K562 (cell line): Measurements from ENCODE around the gene H2AZ2. TPM values are rescaled to one million over a fixed set of nuclear protein-coding genes. Genes with fewer than 3 reads are reported as not detected.
A peak's percentile ranks its signal among the peaks of the same experiment; 100 is the strongest.

Experiments used
- ATF7 ChIP-seq: fragments of 450-650 bp; IDR thresholded peaks from 2 replicates; pipeline ENCODE4 v1.7.1; 2014; ENCODE audit warnings: mild to moderate bottlenecking, moderate library complexity
- BRD9 ChIP-seq: fragments of 450-650 bp; IDR thresholded peaks from 2 replicates; pipeline ENCODE4 v1.6.1; 2018; ENCODE audit warnings: low read depth; ENCODE audit not compliant: partially characterized antibody
- CBFA2T2 ChIP-seq: fragments of 450-650 bp; conservative IDR thresholded peaks from 2 replicates; pipeline ENCODE4 v1.6.1; 2017; ENCODE audit warnings: mild to moderate bottlenecking
- FOXK1 ChIP-seq: sonication (generic); formaldehyde crosslinking; IDR thresholded peaks from 2 replicates; pipeline ENCODE4 v1.8.0; 2022; ENCODE audit warnings: missing genetic modification reagents, mild to moderate bottlenecking, borderline replicate concordance
- GABPA ChIP-seq: fragments of 200-800 bp; sonication (Bioruptor generic); conservative IDR thresholded peaks from 2 replicates; pipeline ENCODE4 v1.6.1; 2016; ENCODE audit warnings: low read depth, missing genetic modification characterization, missing compliant biosample characterization
- GATAD2B ChIP-seq: fragments of 450-650 bp; IDR thresholded peaks from 2 replicates; pipeline ENCODE4 v1.6.1; 2017; ENCODE audit warnings: mild to moderate bottlenecking, borderline replicate concordance
- HNRNPLL ChIP-seq: fragments of 200-400 bp; formaldehyde crosslinking; IDR thresholded peaks from 2 replicates; pipeline ENCODE4 v1.6.1; 2017; ENCODE audit warnings: low read length, low read depth, mild to moderate bottlenecking; ENCODE audit not compliant: poor library complexity, severe bottlenecking
- MAFF ChIP-seq: IDR thresholded peaks from 2 replicates; pipeline ENCODE4 v1.6.1; 2012; ENCODE audit warnings: low read length, improper control_type of control experiment
- MAZ ChIP-seq, 2 experiments: fragments of 450-650 bp in 1 of 2; sonication (generic) in 1 of 2; formaldehyde crosslinking; IDR thresholded peaks in 1 of 2; conservative IDR thresholded peaks in 1 of 2; 2 replicates each; pipeline versions ENCODE4 v1.4.0 to v1.5.0; 2020; ENCODE audit warnings: mild to moderate bottlenecking in 1 of 2, missing genetic modification reagents in 1 of 2
- MCM2 ChIP-seq: fragments of 450-650 bp; IDR thresholded peaks from 2 replicates; pipeline ENCODE4 v1.6.1; 2017; ENCODE audit warnings: low read depth, mild to moderate bottlenecking
- NONO ChIP-seq, 2 experiments: fragments of 200-400 bp in 1 of 2; fragments of 450-650 bp in 1 of 2; formaldehyde crosslinking in 1 of 2; IDR thresholded peaks; 2 replicates each; pipeline ENCODE4 v1.6.1; 2017; ENCODE audit warnings: low read depth in 2 of 2, mild to moderate bottlenecking in 2 of 2, moderate library complexity in 2 of 2, low read length in 1 of 2
- POLR2A ChIP-seq: fragments of 450-650 bp; conservative IDR thresholded peaks from 2 replicates; pipeline ENCODE4 v1.6.1; 2016
- RNF2 ChIP-seq: sonication (generic); IDR thresholded peaks from 2 replicates; pipeline ENCODE4 v1.6.1; 2016
- SP1 ChIP-seq: sonication (generic); formaldehyde crosslinking; IDR thresholded peaks from 2 replicates; pipeline ENCODE4 v1.8.1; 2022; ENCODE audit warnings: mild to moderate bottlenecking, missing genetic modification reagents
- TBL1XR1 ChIP-seq, 2 experiments: IDR thresholded peaks; 2 replicates each; pipeline ENCODE4 v1.6.1; 2012; ENCODE audit warnings: improper control_type of control experiment in 2 of 2, low read length in 2 of 2, mild to moderate bottlenecking in 1 of 2
- TBP ChIP-seq: optimal IDR thresholded peaks from 2 replicates; pipeline ENCODE3; 2011; ENCODE audit warnings: low read depth, low read length, improper control_type of control experiment
- ZBTB17 ChIP-seq: fragments of 450-650 bp; formaldehyde crosslinking; IDR thresholded peaks from 2 replicates; pipeline ENCODE4 v1.4.0; 2020; ENCODE audit warnings: mild to moderate bottlenecking
- ZC3H11A ChIP-seq: IDR thresholded peaks from 2 replicates; pipeline ENCODE4 v1.6.1; 2012; ENCODE audit warnings: low read depth, low read length, improper control_type of control experiment
- ZNF184 ChIP-seq: sonication (generic); formaldehyde crosslinking; IDR thresholded peaks from 2 replicates; pipeline ENCODE4 v1.5.0; 2020; ENCODE audit warnings: missing genetic modification reagents
- ZNF24 ChIP-seq: fragments of 450-650 bp; IDR thresholded peaks from 2 replicates; pipeline ENCODE4 v1.6.1; 2016
- ZNF311 ChIP-seq: fragments of 250-450 bp; sonication (Bioruptor Pico); IDR thresholded peaks from 2 replicates; pipeline ENCODE4 v1.4.0; 2020; ENCODE audit warnings: mild to moderate bottlenecking, moderate library complexity
- ZNF316 ChIP-seq: fragments of 450-650 bp; IDR thresholded peaks from 2 replicates; pipeline ENCODE4 v1.6.1; 2016
- ZNF76 ChIP-seq: fragments of 250-450 bp; sonication (Bioruptor Pico); IDR thresholded peaks from 2 replicates; pipeline ENCODE4 v1.4.0; 2020; ENCODE audit warnings: mild to moderate bottlenecking, moderate library complexity, borderline replicate concordance
- ZNF778 ChIP-seq: fragments of 450-650 bp; formaldehyde crosslinking; IDR thresholded peaks from 2 replicates; pipeline ENCODE4 v1.4.0; 2020; ENCODE audit warnings: mild to moderate bottlenecking, moderate library complexity
- ZZZ3 ChIP-seq: fragments of 450-650 bp; IDR thresholded peaks from 2 replicates; pipeline ENCODE4 v1.6.1; 2016; ENCODE audit warnings: antibody characterized with exemption, mild to moderate bottlenecking, moderate library complexity
- polyA plus RNA-seq, 8 experiments: library from polyadenylated mRNA; depleted of rRNA in 4 of 8; stranded (reverse) in 5 of 8; unstranded in 3 of 8; fragments of >200 nt; fragmentation: Nextera tagmentation in 2 of 8; fragmentation: Illumina TruSeq in 1 of 8; extraction: Ambion mirVana in 2 of 8; extraction: Trizol in 1 of 8; gene quantifications; 2 replicates each; pipeline versions ENCODE4 v1.2.1 to v1.2.3, GENCODE V29; 2011 to 2014; ENCODE audit warnings: inconsistent platforms in 1 of 8, missing spikeins in 1 of 8
- total RNA-seq, 7 experiments: library from RNA; depleted of rRNA in 6 of 7; stranded (reverse); fragments of >200 nt in 6 of 7; fragmentation: Illumina TruSeq in 2 of 7; extraction: Trizol in 2 of 7; gene quantifications; 2 replicates each; pipeline versions ENCODE4 v1.2.1 to v1.2.3, GENCODE V29; 2011 to 2021; ENCODE audit warnings: low replicate concordance in 1 of 7
- TF ChIP-seq, protein P1 (sequence below): fragments of 450-650 bp; IDR thresholded peaks from 2 replicates; pipeline ENCODE4 v1.6.1; 2016; ENCODE audit warnings: antibody characterized with exemption
- TF ChIP-seq, protein P2 (sequence below): fragments of 450-650 bp; formaldehyde crosslinking; IDR thresholded peaks from 2 replicates; pipeline ENCODE4 v1.4.0; 2020; ENCODE audit warnings: mild to moderate bottlenecking, mixed read lengths
- TF ChIP-seq, protein P3 (sequence below): sonication (generic); formaldehyde crosslinking; IDR thresholded peaks from 2 replicates; pipeline ENCODE4 v1.8.0; 2022; ENCODE audit warnings: mild to moderate bottlenecking, missing genetic modification reagents

The H2AZ2 gene
- total and polyA plus RNA-seq, 9 of the 15 experiments (the other 6 are each of a cell fraction or from before 2014, with no cell fraction given), result 105 to 382 (median 286) TPM

DNA sequence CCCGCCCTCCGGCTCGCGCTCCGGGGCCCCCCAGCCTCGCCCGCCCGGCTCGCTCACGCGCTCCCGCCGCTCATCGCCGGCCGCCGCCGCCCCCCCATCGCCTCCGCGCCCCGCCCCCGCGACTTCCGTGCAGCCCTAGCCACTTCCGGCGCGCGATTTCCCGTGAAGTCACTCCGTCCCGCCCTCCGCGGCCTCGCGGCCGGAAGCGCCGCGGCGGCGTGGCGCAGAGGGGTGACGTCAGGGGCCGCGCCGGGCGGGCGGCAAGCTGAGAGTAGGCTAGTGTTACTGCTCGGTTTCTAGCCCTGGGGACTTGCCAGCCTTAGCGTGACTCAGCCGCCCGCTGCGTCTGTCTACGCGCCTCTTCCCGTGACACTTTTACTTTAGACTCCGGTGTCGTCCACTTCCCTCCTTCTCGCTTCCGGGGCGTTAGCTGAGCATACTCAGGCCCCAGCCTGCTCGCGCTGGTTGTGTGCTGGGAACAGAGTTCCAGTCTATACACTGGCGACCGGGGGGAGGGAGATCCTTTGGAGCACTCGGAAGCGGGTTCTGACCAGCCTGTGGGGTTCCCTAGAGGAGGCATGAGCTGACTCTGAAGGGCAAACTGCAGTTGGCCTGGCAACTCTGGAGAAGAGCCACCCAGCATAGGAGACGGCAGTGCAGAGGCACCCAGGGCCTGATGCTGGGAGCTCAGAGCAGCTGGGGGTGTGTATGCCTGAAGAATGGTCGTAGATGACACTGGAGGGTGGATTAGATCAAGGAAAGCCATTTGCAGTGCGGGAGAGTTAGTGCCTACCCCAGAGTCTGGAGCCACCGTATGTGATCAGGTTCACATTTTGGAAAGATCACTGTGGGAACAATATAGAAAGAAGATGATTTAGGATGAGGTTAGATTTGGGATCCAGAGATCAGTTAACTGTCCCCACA lies 37.8 kb upstream of the H2AZ2 start, which contains the start of gene PURB (continued):
- peak in 1 of 2 experiments; percentile 11; a peak in 1 of 4 replicates for TF ChIP-seq NONO (IDR thresholded peaks at IDR 0.05; ENCODE audit: low read depth in 2 of 2, low read length in 1 of 2)
- no peak for TF ChIP-seq ZNF778 (CRISPR knock-in tag)
- TF ChIP-seq, protein P1, sequence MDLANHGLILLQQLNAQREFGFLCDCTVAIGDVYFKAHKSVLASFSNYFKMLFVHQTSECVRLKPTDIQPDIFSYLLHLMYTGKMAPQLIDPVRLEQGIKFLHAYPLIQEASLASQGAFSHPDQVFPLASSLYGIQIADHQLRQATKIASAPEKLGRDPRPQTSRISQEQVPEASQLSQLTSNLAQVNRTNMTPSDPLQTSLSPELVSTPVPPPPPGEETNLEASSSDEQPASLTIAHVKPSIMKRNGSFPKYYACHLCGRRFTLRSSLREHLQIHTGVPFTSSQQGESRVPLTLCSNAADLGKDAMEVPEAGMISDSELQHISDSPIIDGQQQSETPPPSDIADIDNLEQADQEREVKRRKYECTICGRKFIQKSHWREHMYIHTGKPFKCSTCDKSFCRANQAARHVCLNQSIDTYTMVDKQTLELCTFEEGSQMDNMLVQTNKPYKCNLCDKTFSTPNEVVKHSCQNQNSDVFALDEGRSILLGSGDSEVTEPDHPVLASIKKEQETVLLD, result 0 out of 2 replicates have a peak, but pooled peaks have one; percentile 57
- peak; percentile 76 for TF ChIP-seq RNF2
- peak; percentile 73 to 95 for TF ChIP-seq MAZ (CRISPR knock-in tag; conservative IDR thresholded peaks at IDR 0.05 in 1 of 2, IDR thresholded peaks at IDR 0.05 in 1 of 2)
- peak; percentile 80 for TF ChIP-seq SP1 (CRISPR knock-in tag)
- TF ChIP-seq ZNF316, result peak; percentile 84
- peak; percentile 98 for TF ChIP-seq POLR2A
- peak; percentile 79; the same call in 1 of the 2 replicates for TF ChIP-seq ZBTB17 (CRISPR knock-in tag)
- TF ChIP-seq, protein P2, sequence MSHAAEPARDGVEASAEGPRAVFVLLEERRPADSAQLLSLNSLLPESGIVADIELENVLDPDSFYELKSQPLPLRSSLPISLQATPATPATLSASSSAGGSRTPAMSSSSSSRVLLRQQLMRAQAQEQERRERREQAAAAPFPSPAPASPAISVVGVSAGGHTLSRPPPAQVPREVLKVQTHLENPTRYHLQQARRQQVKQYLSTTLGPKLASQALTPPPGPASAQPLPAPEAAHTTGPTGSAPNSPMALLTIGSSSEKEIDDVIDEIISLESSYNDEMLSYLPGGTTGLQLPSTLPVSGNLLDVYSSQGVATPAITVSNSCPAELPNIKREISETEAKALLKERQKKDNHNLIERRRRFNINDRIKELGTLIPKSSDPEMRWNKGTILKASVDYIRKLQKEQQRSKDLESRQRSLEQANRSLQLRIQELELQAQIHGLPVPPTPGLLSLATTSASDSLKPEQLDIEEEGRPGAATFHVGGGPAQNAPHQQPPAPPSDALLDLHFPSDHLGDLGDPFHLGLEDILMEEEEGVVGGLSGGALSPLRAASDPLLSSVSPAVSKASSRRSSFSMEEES, result no peak
- TF ChIP-seq TBL1XR1 (IDR thresholded peaks at IDR 0.05; ENCODE audit: low read length in 2 of 2), result peak in 1 of 2 experiments; percentile 94; a peak in 3 of 4 replicates
- TF ChIP-seq TBP, result peak; percentile 91
- peak; percentile 26; the same call in 1 of the 2 replicates for TF ChIP-seq ZNF24
- TF ChIP-seq ZC3H11A, result no peak
- TF ChIP-seq ZNF184 (CRISPR knock-in tag), result no peak
- TF ChIP-seq ZNF76 (CRISPR knock-in tag), result no peak
- TF ChIP-seq BRD9, result peak; percentile 82
- peak; percentile 56; the same call in 1 of the 2 replicates for TF ChIP-seq MAFF
- no peak for TF ChIP-seq FOXK1 (CRISPR knock-in tag)
- peak; percentile 50; the same call in 1 of the 2 replicates for TF ChIP-seq ZZZ3
- peak; percentile 89 for TF ChIP-seq HNRNPLL
- TF ChIP-seq MCM2, result no peak
- TF ChIP-seq ZNF311 (CRISPR knock-in tag), result no peak
- peak; percentile 99 for TF ChIP-seq GABPA (tag)
- TF ChIP-seq, protein P3, sequence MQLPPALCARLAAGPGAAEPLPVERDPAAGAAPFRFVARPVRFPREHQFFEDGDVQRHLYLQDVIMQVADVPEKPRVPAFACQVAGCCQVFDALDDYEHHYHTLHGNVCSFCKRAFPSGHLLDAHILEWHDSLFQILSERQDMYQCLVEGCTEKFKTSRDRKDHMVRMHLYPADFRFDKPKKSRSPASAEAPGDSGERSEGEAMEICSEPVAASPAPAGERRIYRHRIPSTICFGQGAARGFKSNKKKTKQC (CRISPR knock-in tag), result peak; percentile 72; the same call in 1 of the 2 replicates
- TF ChIP-seq GATAD2B, result peak; percentile 60
- TF ChIP-seq ATF7, result peak; percentile 98
- TF ChIP-seq CBFA2T2, result no peak
